DMS53 treated with DMSO at 0.1 percent for 48 hours (cell line): Measurements from ENCODE around the gene PACS2.
"Not testable (repeated sequence)": the region's sequence is repeated elsewhere in the genome, so short reads cannot be mapped to it uniquely, and the experiment has no call there.

ENCODE experiments used
- DNase-seq: peaks from one replicate; lab custom pipeline; 2025; ENCODE audit not compliant: unreplicated experiment; lab: John Stamatoyannopoulos, UW

Gene PACS2

DNA sequence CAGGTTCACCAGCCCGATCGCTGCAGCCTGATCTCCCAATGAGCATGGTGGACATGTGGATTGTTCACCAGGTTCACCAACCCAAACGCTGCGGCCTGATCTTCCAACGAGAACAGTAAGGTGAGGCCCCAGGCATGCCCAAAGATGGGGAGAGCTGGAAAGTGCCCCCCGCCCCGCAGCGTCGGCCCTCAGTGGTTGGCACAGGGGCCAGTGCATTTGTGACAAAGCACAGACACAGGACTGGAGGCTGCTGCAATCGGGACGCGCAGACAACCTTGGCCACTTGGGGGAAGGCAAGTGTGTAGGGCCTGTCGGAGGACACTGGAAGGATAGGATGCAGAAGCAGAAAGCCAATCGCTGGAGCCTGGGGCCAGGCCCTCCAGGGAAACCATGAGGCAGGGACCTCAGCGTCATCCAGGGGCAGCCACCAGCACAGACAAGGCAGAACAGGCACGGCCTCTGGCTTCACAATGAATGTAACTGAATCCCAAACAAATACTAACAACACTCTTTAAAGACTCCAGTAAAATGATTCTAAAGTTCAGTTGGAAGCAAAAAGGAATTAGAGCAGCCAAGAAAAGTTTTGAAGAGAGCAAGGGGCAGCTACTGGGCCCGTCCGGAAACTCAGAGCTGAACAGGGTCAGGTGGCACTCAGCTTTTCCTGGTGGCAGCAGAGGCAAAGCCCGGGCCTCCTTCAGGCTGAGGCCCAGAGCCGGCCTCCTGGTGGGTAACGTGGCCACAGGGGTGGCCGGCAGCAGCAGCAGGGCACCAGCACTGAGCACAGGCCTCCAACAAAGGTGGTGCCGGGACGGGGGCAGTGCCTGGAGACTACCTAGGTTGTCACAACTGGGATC is 27.1 kb upstream of the PACS2 start:
- no peak for DNase-seq

DNA sequence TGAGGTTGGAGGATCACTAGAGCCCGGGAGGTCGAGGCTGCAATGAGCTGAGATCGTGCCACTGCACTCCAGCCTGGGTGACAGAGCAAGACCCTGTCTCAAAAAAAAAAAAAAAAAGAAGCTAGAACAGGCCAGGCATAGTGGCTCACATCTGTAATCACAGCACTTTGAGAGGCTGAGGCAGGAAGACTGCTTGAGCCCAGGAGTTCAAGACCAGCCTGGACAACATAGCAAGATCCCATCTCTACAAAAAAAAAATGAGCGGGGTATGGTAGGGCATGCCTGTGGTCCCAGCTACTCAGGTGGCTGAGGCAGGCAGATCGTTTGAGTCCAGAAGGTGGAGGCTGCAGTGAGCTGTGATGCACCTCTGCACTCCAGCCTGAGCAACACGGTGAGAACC is 25.6 kb upstream of the PACS2 start:
- not testable (repeated sequence) for DNase-seq

DNA sequence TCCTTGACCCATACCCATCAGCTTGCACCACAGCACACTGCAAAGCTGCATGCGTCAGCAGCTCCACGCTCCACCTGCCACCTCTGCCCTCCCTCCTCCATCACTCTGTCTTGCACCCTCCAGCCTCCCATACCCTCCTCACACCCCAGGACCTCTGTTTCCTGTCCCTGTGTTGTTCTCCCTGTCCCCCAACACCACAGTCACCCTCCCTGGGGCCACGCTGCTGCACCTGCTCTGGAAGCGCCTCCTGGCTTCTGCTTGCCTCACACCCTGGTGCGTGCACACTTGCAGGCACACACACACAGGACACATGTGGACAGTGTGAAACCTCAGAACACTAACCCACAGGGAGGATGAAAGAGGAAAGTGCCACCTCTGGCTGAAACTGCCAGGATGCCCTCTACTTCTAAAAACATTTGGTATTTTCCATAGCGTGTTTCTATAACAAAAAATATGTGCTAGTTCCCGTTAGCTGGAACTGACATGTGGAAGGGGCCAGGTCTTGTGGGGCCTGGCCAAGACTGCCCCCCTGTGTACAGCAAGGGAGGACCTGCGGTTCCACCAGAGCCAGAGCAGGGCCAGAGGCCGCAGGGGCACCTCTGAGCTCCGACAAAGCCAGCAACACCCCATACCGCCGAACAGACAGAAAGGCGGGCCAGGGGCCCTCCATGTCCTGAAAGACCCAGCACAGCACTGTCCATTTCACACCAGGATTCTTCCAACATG is 23.8 kb upstream of the PACS2 start:
- no peak for DNase-seq

DNA sequence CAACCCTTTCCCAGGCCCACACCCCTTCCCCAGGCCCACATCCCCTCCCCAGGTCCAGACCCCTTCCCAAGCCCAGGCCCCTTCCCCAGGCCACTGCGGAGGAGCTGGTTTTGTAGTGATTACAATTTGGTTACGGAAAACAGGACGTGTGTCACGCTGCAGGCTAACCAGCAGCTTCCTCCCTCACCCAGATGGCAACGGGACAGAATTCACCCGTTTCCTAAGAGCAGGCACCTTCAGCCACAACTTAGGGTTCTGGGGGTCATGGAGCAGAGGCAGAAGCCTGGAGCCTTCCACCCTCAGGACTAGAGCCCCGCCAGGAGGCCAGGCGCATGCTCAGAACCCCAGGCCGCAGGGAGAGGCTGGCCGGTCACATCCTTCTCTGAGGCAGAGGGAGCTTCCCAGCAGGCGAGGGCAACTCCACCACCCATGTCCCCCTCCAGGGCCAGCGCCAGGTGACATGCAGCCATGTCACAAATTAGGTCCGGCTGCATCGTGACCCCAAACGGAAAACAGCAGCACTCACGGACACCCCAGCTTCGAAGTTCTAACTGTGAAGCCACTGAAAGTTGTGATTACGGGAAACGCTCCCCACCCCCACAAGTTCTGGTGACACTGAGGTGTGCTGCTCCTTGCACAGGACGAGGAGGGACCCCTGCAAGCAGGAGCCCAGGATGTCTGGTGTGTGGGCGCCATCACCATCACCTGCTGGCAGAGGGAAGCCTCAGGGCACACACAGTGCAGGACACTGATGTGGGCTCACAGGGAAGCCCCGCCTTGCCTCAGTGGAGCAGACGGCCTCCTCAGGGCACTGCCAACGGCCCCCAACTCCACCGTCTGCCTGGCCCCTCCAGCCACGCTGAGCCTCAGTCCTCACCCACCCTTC is 21.5 kb upstream of the PACS2 start:
- DNase-seq, result no peak

DNA sequence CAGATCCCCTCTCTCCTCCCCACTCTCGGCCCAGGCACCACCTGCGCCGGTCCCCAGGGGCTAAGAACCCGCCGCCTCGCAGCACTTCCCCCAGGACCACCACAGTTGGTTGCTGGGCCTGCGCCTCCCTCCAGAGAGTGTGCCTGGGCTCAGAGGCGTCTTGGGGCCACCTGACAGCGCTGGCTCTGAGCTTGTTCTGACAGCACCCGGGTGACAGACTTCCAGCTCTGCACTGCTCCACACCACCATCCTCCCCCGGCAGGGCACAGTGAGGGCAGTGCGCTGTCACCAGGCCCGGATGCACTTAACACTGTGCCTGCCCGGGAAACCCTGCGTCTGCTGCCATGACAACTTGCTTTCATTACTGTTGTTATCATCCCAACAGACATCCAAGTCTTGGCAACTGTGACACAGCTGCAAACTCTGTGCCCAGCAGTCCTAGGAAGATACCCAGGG is 20.4 kb upstream of the PACS2 start:
- DNase-seq, result no peak

DNA sequence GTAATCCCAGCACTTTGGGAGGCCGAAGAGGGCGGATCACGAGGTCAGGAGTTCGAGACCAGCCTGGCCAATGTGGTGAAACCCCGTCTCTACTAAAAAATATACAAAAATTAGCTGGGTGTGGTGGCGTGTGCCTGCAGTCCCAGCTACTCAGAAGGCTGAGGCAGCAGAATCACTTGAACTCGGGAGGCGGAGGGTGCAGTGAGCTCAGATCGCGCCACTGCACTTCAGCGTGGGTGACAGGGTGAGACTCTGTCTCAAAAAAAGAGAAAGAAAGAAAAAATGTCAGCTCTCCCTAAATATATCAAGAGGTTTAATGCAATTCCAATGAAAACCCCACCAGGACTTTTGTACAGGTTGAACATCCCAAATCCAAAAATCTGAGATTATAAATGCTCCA is 17.2 kb upstream of the PACS2 start:
- DNase-seq, result not testable (repeated sequence)

DNA sequence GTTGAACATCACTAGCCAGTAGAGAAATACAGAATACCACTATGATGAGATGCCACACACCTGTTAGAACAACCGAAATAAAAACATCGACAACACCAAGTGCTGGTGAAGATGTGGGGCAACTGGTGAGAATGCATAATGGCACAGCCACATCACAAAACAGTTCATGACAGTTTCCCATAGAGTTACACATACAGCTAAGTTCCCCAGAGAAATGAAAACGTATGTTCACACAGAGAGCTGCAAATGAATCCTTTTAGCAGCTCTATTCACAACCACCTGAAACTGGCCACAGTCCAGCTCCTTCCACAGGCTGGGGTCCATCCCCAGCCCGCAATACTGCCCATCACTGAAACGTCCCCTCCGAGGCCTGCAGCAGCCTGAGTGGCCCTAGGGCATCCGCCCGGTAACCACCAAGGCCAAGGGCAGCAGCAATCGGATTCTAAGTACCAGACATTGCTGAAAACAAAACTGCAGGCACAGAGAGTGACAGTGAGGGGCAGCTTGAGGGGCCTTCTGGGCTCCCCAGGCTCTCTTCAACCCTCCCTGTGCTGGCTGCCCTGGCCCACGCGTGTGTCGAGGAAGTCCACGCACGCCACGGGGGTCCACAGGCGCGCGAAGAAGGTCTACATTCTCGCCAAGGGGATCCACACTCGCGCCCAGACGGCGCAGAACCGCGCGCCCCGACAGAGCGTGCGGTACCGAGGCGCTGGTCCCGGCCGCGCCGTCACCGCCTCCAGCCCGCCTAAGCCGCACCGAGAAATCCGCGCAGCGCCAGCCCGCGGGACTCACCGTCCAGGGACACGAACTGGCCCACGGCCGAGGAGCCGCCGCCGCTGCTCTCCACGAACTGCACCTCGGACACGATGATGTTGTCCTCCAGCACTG is 14.7 kb upstream of the PACS2 start:
- DNase-seq, result no peak

DNA sequence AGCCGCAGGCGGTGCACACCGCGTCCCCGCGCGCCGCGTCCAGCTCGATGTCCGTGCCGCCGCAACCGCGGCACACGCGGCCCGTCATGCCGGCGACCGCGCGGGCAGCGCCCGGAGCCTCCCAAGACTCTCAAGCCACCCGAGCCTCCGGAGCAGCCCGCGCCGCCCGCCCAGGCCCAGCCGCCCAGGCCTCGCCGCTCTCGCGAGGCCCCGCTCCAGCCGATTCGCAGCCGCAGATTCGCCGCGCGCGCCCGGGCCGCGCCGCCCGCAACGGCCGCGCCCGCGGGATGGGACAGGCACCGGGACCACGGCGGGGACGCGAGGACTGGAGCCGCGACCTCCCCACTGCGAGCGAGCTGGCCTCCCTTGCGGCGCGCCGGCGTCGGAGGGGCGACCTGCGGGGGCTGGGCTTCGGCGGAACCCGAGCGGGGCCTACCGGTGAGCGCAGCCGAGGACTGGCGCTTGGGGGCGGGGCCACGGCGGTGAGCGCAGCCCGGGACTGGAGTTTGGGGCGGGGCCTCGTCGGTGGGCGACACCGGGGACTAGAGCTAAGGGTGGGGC is 13.9 kb upstream of the PACS2 start, which contains the start of gene BRF1:
TSS of gene BRF1 (minus strand) at position 460 of the 561 bp plus-strand sequence. CDS start at position 88, 372 bp downstream.
- peak; percentile 84 for DNase-seq

DNA sequence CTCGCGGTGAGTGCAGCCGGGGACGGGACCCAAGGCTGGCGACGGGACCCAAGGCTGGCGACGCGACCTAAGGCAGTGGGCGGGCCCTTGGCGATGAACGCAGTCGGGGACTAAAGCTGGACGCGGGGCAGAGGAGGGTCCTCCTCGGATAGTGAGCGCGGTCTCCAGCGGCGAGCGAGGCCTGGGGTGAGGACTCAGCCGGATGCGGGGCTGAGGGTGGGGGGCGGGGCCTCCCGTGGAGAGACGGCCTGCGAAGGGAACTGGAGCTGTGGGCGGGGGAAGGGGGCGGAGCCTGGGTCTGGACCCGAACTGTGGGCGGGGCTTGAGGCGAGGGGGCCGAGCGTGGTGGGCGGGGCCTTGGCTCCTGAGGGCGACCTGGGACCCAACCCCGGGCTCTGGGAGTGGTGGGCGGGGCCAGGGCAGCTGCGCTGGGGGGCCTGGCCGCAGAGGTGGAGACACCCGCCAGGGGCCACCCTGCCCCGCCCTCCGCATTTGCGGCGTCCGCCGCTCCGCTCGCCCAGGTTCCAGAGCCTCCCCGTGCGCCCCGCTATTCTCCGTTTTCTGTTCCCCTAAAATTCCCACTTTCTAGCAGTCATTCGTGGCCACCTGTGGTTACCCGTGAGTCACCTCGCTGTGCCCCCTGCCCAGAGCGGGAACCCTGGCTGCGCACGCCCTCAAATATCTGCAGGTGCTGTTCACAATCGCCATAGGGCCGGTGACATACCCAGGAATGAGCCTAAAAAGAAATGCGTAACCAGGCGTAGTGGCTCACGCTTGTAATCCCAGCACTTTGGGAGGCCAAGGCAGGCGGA is 13.2 kb upstream of the PACS2 start:
- peak; percentile 84 for DNase-seq

DNA sequence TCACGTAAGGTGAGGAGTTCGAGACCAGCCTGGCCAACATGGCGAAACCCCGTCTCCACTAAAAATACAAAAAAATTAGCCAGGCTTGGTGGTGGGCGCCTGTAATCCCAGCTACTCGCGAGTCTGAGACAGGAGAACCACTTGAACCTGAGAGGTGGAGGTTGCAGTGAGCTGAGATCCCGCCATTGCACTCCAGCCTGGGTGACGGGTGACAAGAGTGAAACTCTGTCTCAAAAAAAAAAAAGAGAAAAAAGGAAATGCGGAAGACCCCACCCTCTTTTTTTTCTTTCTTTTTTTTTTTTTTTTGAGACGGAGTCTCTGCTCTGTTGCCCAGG is 12.7 kb upstream of the PACS2 start:
- not testable (repeated sequence) for DNase-seq

DNA sequence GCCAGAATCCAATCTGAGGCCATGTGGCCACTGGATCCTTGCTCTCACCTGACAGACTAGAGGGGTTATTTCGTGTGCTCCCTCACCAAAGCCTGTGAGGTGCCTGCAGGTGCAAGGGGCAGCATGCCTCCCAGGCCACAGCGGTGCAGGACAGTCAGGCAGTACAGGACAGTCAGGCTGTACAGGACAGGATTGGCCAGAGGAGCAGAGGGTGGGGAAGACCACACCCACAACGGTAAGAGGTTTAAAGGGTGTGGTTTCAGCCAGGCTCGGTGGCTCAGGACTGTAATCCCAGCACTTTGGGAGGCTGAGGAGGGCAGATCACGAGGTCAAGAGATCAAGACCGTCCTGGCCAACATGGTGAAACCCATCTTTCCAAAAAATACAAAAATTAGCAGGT is 10.6 kb upstream of the PACS2 start:
- DNase-seq, result no peak

DNA sequence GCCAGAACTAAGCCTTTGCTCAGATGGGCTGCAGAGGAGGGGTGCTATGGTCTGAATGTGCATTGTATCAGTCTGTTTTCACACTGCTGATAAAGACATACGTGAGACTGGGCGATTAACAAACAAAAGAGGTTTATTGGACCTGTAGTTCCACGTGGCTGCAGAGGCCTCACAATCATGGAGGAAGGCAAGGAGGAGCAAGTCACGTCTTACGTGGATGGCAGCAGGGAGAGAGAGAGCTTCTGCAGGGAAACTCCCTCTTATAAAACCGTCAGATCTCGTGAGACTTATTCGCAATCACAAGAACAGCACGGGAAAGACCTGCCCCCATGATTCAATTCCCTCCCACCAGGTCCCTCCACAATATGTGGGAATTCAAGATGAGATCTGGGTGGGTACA is 10.0 kb upstream of the PACS2 start:
- no peak for DNase-seq

DNA sequence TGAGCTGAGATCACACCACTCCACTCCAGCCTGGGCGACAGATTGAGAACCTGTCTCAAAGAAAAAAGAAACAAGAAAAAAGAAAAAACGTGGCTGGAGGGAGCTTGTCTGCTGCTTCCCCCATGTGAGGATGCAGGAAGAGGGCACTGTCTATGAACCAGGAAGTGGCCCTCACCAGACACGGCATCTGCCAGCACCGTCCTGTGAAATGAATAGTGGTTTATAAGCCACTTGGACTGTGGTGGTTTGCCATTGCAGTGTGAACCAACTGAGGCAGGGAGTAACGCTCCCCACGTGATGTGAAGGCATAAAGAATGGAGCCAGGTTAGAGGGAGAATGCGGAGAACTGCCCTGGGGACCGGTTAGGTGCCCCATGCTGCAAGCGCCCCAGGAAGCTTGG is 9.2 kb upstream of the PACS2 start:
- no peak for DNase-seq

DNA sequence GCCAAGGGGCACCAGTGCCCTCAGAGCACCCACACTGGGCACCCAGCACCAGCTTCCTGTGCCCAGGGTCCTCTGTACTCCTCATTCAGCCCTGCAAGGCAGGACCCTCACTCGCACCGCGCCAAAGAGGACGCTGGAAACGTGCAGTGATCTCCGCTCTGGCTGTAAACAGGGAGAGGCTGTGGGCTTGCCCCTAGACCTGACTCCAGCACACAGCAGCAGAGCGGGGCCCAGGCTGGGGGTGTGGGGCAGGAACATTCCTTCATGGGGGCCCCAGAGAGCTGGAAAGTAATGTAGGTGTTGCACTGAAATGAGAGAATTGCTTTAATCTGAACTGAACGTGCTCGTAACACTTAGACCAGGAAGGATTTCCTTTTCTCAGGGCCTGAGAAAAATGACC is 8.8 kb upstream of the PACS2 start:
- no peak for DNase-seq

DNA sequence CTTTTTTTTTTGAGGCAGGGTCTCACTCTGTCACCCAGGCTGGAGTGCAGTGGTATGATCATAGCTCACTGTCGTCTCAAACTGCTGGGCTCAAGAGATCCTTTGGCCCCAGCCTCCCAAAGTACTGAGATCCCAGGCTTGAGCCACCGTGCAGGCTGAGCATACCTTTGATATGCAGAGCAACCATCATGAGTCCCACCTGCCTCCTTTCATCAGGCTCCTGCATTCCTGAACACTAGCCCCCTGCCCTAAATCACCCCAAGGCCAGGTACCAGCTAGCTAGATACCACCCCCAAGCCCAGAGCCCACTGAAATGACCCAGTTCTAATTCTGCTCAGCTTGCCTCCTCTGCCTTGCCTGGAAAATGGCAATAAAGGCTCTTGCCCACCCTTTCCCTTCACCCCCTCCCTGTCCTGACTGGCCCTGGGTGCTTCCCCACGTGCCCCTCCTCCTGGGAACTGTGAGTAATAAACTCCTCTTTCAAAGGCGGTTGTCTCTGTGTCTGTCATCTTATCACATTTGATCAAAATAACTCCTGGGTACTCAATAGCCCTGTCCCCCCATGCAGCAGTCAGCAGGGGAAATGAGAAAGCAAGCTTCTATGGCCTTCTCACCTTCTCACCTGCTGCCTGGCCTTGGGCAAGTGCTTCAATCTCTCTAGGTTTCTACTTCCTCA is 7.4 kb upstream of the PACS2 start:
- no peak for DNase-seq

DNA sequence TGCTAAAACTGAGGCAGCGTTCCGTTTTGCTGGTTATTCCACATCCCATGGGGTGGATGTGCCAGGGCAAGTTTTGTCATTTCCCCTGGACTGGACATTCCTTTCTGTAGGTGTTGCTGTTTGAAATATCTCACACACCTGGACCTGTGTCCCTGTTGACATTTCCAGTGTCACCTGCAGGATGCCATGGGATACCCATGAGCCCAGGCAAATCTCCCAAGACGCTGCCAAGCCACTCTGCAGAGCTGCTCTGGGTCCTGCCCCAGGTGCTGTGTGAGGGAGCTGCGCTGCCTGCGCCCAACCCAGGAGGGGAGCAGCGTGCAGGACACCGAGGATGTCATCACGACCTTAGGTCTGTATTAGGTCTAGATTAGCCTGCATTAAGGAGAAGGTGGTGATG is 5.2 kb upstream of the PACS2 start:
- DNase-seq, result no peak

DNA sequence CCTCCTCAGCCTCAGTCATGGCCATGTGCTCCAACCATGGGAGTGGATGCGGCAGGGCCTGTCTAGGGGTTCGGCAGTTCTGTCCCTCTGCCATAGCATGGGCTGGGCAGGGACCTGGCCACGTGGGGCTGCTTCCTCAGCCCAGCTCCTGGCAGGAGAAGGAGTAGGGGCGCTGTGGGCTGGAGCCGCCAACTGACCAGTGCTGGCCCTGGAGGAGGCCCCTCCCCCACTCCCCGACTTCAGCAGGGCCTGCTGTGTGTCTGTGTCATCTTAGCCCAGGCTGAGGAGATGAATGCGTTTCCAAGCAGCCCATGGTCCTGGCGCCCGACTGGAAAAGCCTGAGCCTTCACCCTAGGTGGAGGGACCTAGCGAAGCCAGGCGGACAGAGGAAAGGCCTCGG is 2.7 kb upstream of the PACS2 start:
- no peak for DNase-seq

DNA sequence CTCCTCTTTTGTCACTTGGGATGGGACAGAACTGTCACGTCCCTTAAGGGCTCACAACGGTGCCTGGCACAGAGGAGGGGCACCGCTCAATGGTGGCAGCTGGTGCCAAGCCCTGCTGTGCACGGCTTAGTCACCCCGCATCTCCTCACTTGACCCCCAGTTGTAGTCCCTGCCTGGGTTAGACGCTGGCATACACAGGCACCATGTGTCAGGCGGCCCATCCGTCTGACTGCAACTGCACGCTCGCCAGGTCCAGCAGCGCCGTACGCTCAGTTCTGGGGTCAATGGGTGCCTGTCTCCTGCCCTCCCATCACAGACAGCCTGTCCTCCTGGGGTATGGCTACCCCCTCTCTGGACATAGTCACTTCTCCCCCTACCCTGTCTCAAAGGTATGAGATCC is 1.6 kb upstream of the PACS2 start:
- no peak for DNase-seq
